LNCaP clone FGC (cell line): ENCODE measurements around the gene KRTAP3-2.

Experiments used
- DNase-seq: peaks from one replicate; pipeline ENCODE4 v3.0.0-alpha.2; 2011; ENCODE audit warnings: low read depth
- H3K4me3 ChIP-seq: 2 replicates; pipeline ENCODE4 v1.5.1; 2011; ENCODE audit warnings: mild to moderate bottlenecking, low read depth, low read length, control low read depth
- TF ChIP-seq, protein P1 (sequence below): IDR thresholded peaks from 2 replicates; pipeline ENCODE4 v1.5.1; 2012; ENCODE audit warnings: mild to moderate bottlenecking; ENCODE audit not compliant: control insufficient read depth, insufficient read depth; ENCODE audit errors: extremely low read depth

KRTAP3-2 gene

DNA sequence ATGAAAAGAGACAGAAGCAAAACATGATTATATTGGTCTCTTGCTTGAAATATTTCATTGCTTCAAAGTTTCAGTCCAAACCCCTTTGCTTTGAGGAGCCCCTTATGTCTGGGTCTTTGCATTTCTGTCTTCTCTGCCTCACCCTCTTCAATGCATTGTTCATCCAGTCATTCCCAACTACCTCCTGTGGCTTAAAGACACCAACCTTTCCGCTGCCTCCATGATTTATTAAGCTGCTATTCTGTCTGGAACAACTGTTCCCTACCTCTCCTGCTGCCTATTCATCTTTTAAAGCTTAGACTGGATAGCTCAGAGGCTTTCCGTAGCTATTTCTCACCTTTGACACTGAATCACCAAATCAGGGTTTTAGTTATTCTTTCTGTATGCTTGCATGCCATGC lies 2.3 kb downstream of the KRTAP3-2 start:
- TF ChIP-seq, protein P1, sequence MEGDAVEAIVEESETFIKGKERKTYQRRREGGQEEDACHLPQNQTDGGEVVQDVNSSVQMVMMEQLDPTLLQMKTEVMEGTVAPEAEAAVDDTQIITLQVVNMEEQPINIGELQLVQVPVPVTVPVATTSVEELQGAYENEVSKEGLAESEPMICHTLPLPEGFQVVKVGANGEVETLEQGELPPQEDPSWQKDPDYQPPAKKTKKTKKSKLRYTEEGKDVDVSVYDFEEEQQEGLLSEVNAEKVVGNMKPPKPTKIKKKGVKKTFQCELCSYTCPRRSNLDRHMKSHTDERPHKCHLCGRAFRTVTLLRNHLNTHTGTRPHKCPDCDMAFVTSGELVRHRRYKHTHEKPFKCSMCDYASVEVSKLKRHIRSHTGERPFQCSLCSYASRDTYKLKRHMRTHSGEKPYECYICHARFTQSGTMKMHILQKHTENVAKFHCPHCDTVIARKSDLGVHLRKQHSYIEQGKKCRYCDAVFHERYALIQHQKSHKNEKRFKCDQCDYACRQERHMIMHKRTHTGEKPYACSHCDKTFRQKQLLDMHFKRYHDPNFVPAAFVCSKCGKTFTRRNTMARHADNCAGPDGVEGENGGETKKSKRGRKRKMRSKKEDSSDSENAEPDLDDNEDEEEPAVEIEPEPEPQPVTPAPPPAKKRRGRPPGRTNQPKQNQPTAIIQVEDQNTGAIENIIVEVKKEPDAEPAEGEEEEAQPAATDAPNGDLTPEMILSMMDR, result no peak
- H3K4me3 ChIP-seq, result no peak overlapping the region
- no peak for DNase-seq

DNA sequence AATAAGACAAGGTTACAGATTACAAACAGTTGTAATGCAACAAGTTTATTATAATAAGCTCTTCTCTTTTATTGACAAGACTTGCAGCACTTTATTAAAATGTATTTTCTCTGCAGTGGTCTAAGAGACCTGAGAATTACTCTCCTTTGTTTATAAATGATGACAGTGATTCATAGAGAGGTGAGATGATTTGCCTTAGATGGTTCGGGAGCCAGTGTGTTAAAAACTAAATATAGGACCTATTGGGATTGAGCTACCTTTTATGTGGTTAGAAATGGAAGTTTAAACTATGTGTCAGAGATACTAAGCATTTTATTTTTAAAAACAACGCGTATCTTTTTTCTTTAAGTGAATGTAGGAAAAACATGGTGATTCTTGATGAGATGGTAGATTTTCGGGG lies 2.9 kb downstream of the KRTAP3-2 start:
- H3K4me3 ChIP-seq, result no peak overlapping the region
- DNase-seq, result no peak
- TF ChIP-seq, protein P1, result no peak

DNA sequence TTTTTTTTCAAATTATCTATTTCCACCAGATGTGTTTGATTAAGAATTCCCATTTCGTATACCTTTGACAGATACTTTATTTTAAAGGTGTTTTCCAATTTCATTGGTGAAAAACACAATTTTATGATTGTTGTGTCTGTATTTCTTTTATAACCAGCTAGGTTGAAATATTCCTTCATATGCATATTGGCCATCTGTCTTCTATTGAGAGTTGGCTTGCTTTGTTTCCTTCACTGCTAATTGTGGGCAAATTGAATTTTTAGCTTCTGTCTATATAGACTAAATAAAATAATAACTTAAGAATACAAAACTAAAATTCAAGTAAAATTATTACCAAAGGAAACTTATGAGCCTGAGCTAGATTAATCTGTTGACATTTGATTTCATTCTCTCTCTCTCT lies 4.6 kb downstream of the KRTAP3-2 start:
- TF ChIP-seq, protein P1, result no peak
- no peak overlapping the region for H3K4me3 ChIP-seq
- no peak for DNase-seq

DNA sequence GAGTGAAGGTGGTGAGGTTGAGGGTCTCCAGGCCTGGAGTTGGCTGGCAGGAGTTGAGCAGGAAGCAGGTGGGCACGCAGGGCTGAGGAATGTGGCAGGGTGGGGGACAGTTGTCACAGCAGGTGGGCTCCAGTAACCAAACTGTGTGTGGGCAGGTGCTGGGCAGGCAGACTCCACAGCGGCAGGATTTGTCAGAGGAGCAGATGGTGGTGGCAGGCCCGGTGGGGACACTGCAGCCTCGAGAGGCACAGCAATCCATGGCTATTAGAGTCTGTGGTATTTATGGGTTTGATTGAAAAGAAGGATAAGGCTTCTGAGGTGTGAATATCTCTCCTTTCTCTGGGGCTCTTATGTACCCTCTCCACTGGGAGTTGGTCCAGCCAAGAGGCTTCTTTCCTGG lies 5.9 kb downstream of the KRTAP3-2 start, which contains the start of gene KRTAP3-3:
Gene KRTAP3-3 (minus strand): TSS at position 326 of the 400 bp plus-strand sequence. CDS start 67 bp downstream, at position 259.
- TF ChIP-seq, protein P1, result no peak
- H3K4me3 ChIP-seq, result no peak within 1 kb of the TSS
- peak; percentile 70 for DNase-seq

DNA sequence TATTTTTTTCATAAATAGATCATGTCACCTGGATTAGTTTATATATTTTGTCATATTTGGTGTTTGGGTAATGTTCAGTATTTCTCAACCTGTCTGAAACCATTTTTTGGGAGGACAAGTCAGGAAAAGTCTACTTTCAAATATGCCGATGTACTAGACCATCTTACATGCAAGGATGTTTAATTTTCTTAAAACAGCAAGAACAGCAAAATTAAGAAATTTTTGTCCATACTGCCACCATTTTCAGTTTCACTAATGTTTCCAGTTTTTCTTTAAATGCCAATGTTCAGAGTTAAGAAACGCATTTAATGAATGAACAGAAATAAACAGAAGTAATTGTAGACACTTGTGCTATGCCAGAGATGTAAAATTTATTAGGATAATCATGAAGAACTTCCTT lies 6.6 kb downstream of the KRTAP3-2 start:
- H3K4me3 ChIP-seq, result no peak overlapping the region
- no peak for DNase-seq
- TF ChIP-seq, protein P1, result no peak

DNA sequence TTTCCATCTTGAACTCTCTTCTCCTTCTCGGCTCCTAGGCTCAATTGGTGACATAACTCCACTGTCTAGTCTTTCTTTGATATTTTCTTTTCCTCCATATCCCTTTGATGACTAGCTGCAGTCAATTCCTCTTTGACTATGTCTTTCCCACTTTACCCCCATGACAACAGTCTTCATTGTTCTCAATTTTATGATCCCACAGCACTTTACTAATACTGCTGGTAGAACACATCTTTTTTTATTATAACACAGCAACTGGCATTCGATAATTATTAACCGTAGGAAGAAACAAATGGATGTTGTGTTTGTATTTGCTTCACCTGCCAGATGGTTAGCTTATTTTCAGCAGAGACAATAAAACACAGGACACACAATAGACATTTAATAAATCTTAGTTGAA lies 7.0 kb downstream of the KRTAP3-2 start:
- H3K4me3 ChIP-seq, result no peak overlapping the region
- DNase-seq, result no peak
- TF ChIP-seq, protein P1, result no peak

DNA sequence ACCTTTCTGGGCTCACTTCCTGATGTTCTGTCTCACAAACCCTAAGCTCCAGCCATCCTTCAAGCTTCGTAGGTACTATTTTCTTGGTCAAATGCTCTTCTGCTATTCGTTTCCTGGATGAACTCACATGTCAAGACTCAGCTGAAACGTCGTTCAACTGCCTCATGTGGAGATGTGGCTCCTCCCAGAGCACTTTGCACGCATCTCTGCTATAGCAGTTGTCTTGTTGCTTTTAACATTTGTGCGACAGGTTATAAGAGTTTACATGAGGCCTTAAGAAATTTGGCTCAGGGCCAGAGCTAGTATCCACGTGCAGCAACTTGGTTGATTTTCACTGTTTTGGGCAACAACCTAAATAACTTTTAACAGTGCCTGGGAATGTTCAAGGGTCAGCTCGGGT lies 12.8 kb downstream of the KRTAP3-2 start:
- no peak for DNase-seq
- TF ChIP-seq, protein P1, result no peak
- H3K4me3 ChIP-seq, result no peak overlapping the region
